ENCODE results near the gene AKTIP.

DNA sequence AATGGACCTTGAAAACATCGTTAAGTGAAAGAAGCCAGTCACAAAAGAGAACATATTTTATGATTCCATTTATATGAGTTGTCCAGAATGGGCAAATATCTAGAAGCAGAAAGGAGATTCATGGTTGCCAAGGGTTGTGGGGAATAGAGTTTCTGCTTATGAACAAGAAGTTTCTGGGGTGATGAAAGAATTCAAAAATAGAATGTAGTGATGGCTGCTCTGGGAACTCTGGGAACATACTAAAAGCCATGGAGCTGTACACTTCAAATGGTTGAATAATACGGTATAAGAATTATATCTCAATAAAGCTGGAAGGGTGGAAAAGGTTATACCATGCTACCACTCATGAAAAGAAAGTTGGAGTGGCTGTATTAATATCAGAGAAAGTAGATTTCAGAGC is 18.5 kb downstream of the AKTIP start:
- TF ChIP-seq, protein P1, sequence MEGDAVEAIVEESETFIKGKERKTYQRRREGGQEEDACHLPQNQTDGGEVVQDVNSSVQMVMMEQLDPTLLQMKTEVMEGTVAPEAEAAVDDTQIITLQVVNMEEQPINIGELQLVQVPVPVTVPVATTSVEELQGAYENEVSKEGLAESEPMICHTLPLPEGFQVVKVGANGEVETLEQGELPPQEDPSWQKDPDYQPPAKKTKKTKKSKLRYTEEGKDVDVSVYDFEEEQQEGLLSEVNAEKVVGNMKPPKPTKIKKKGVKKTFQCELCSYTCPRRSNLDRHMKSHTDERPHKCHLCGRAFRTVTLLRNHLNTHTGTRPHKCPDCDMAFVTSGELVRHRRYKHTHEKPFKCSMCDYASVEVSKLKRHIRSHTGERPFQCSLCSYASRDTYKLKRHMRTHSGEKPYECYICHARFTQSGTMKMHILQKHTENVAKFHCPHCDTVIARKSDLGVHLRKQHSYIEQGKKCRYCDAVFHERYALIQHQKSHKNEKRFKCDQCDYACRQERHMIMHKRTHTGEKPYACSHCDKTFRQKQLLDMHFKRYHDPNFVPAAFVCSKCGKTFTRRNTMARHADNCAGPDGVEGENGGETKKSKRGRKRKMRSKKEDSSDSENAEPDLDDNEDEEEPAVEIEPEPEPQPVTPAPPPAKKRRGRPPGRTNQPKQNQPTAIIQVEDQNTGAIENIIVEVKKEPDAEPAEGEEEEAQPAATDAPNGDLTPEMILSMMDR (IDR thresholded peaks at IDR 0.05): no peak
- TF ChIP-seq POLR2A (IDR thresholded peaks at IDR 0.05): no peak
